CD14-positive monocyte (primary cell): ENCODE measurements around the gene DDHD1. TPM values are rescaled to one million over a fixed set of nuclear protein-coding genes. Genes with fewer than 3 reads are reported as not detected.

Experiments
- DNase-seq, 3 donors: peaks; one replicate each; pipeline ENCODE4 v3.0.0-alpha.2; 2011 to 2022
- H2AFZ ChIP-seq: 2 replicates; pipeline ENCODE4 v1.6.0; 2012; ENCODE audit warnings: mild to moderate bottlenecking, low read depth, low read length, inconsistent platforms; ENCODE audit not compliant: insufficient read depth, poor library complexity, severe bottlenecking
- H3K27ac ChIP-seq, 2 donors: 1 replicate in 1 of 2; 2 replicates in 1 of 2; pipeline ENCODE4 v1.5.1; 2012 to 2013; ENCODE audit warnings: low read length in 2 of 2, control low read depth in 1 of 2, inconsistent platforms in 1 of 2, low read depth in 1 of 2, mild to moderate bottlenecking in 1 of 2
- H3K27me3 ChIP-seq, 2 donors: one replicate each; pipeline versions ENCODE4 v1.6.0 to v1.6.1; 2011 to 2013; ENCODE audit warnings: low read length in 2 of 2; ENCODE audit not compliant: control insufficient read depth in 2 of 2, insufficient read depth in 2 of 2
- H3K36me3 ChIP-seq, 2 donors: replicated peaks in 1 of 2; 1 replicate in 1 of 2; 2 replicates in 1 of 2; pipeline versions ENCODE4 v1.5.1 to v1.6.1; 2012 to 2013; ENCODE audit warnings: low read length in 2 of 2, control low read depth in 1 of 2, inconsistent platforms in 1 of 2, mild to moderate bottlenecking in 1 of 2; ENCODE audit not compliant: insufficient read depth in 2 of 2, control insufficient read depth in 1 of 2
- H3K4me1 ChIP-seq, 2 donors: 1 replicate in 1 of 2; 2 replicates in 1 of 2; pipeline versions ENCODE4 v1.5.1 to v1.6.1; 2012 to 2013; ENCODE audit warnings: low read length in 2 of 2, control low read depth in 1 of 2, inconsistent platforms in 1 of 2, mild to moderate bottlenecking in 1 of 2, moderate library complexity in 1 of 2; ENCODE audit not compliant: insufficient read depth in 2 of 2, control insufficient read depth in 1 of 2
- H3K4me2 ChIP-seq: replicated peaks from 2 replicates; pipeline ENCODE3; 2012; ENCODE audit warnings: low read length, moderate library complexity, mild to moderate bottlenecking; ENCODE audit not compliant: poor library complexity, severe bottlenecking; ENCODE audit errors: extremely low read depth
- H3K4me3 ChIP-seq, 3 experiments: fragments of 200-600 bp in 1 of 3; sonication (generic) in 1 of 3; replicated peaks in 1 of 3; 1 replicate in 2 of 3; 2 replicates in 1 of 3; pipeline ENCODE4 v1.5.1; 2011 to 2013; ENCODE audit warnings: low read length in 3 of 3, mild to moderate bottlenecking in 3 of 3, control low read depth in 2 of 3, low read depth in 2 of 3, inconsistent platforms in 1 of 3, moderate library complexity in 1 of 3
- H3K79me2 ChIP-seq: 2 replicates; pipeline ENCODE4 v1.6.0; 2012; ENCODE audit warnings: mild to moderate bottlenecking, control low read depth, inconsistent platforms, low read length, moderate library complexity; ENCODE audit not compliant: insufficient read depth
- H3K9ac ChIP-seq: 2 replicates; pipeline ENCODE4 v1.6.0; 2017; ENCODE audit warnings: low read length, mild to moderate bottlenecking; ENCODE audit not compliant: insufficient read depth, poor library complexity, severe bottlenecking
- H3K9me3 ChIP-seq, 2 donors: replicated peaks in 1 of 2; 1 replicate in 1 of 2; 2 replicates in 1 of 2; pipeline versions ENCODE4 v1.5.1 to v1.6.1; 2012 to 2013; ENCODE audit warnings: low read length in 2 of 2, control low read depth in 1 of 2; ENCODE audit not compliant: control insufficient read depth in 1 of 2, insufficient read depth in 1 of 2
- H4K20me1 ChIP-seq: 2 replicates; pipeline ENCODE4 v1.6.0; 2012; ENCODE audit warnings: mild to moderate bottlenecking, low read length, control low read depth, moderate library complexity; ENCODE audit not compliant: insufficient read depth
- H3K27ac Mint-ChIP-seq, 7 donors: one replicate each; pipeline ENCODE4 v1.8.0; 2020; ENCODE audit warnings: mild to moderate bottlenecking in 7 of 7, mixed read lengths in 7 of 7, moderate library complexity in 6 of 7, inconsistent platforms in 2 of 7
- H3K27me3 Mint-ChIP-seq, 3 donors: one replicate each; pipeline ENCODE4 v1.8.0; 2021 to 2022; ENCODE audit warnings: low read depth in 3 of 3, mild to moderate bottlenecking in 3 of 3, mixed read lengths in 3 of 3, moderate library complexity in 3 of 3, inconsistent platforms in 1 of 3
- H3K36me3 Mint-ChIP-seq, 2 donors: one replicate each; pipeline ENCODE4 v1.8.0; 2020; ENCODE audit warnings: mixed read lengths in 2 of 2, inconsistent platforms in 1 of 2, mild to moderate bottlenecking in 1 of 2
- H3K4me1 Mint-ChIP-seq: one replicate; pipeline ENCODE4 v1.8.0; 2020; ENCODE audit warnings: mild to moderate bottlenecking, mixed read lengths
- H3K4me3 Mint-ChIP-seq, 2 donors: one replicate each; pipeline ENCODE4 v1.8.0; 2020; ENCODE audit warnings: mild to moderate bottlenecking in 2 of 2, mixed read lengths in 2 of 2, moderate library complexity in 1 of 2
- H3K9me3 Mint-ChIP-seq, 7 donors: one replicate each; pipeline ENCODE4 v1.8.0; 2020 to 2022; ENCODE audit warnings: mixed read lengths in 7 of 7, mild to moderate bottlenecking in 6 of 7, moderate library complexity in 6 of 7, inconsistent platforms in 2 of 7
- WGBS: methylation state at CpG from one replicate; pipeline ENCODE4 v1.1.5; 2013; ENCODE audit warnings: missing lambda C conversion rate; ENCODE audit not compliant: insufficient coverage; 5-methylcytosine and 5-hydroxymethylcytosine counted together
- intact Hi-C, 2 donors: fragments of 100-400 bp; cut with micrococcal nuclease; formaldehyde crosslinking; loops; one replicate each; pipeline versions ENCODE4 v1.15.0 to v1.15.1; 2023
- polyA plus RNA-seq, 3 donors: library from polyadenylated mRNA; depleted of rRNA in 1 of 3; unstranded in 2 of 3; stranded (reverse) in 1 of 3; fragments of 300-500 nt in 2 of 3; fragments of >200 nt in 1 of 3; fragmentation: Illumina TruSeq in 2 of 3; gene quantifications; 1 replicate in 2 of 3; 2 replicates in 1 of 3; pipeline ENCODE4 v1.2.3, GENCODE V29; 2012 to 2021
- TF ChIP-seq, protein P1 (sequence below): fragments of 200-600 bp; IDR thresholded peaks from one replicate; pipeline ENCODE4 v1.8.0; 2022; ENCODE audit warnings: antibody characterized with exemption, mild to moderate bottlenecking

The DDHD1 gene
- polyA plus RNA-seq, 3 donors, result 2.2 to 7.0 (median 3.1) TPM

DNA sequence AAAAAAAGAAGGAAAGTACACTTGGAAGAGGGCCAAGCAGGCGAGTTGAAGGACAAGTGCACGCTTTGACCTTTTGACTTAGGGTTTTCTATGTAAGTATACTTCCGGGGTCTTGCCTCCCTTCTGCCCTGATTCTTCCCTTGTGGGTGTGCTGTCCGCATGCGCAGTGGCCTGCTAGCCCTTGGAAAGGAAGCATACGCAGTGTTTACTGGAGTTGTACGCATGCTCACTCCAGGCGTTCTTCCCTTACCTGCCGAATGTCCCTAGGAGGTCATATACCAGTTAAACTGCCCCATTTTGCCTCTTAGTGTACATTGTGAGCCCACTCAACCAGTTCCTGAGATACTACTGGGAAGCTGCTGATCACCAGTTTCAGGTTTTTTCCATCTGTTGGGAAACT, 15.7 kb upstream of the DDHD1 start:
- H3K4me3 Mint-ChIP-seq, result no peak overlapping the region
- no peaks in the 10 kb centered on the region for H3K4me1 ChIP-seq

DNA sequence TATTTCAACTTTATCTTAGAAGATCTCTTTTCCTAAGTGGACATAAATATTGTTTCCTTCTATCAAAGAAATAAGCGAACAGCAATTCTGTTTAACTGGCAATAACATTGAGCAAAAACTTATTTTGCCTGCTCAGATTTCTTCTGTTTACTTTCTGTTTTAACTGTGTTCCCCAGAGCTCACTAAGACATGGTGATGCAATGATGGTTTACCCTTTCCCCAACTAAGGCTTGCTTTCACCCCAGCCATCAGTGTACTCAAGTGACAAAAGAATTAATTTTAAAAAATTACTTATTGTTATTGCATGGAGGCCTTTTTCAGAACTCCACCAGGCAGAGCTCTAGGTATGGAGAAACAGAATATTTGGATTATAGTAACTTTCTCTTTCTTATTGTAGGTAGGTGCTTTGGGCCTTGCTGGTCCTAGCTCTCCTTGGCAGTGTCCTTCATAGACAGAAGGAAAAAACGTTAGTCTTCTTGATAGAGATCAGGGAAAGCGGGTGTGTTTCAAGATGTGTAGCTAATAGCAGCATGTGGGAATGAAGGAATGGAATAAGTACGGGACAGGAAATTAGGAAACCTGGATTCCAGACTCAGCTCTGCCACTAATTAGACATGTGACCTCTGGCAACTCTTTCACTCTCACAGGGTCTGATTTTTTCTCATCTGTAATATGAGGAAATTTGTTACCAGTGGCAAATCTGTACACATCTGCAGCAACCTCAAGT, 14.6 kb upstream of the DDHD1 start:
- H3K79me2 ChIP-seq, result no peaks in the 10 kb centered on the region
- H3K9ac ChIP-seq, result no peak overlapping the region
- H3K4me2 ChIP-seq, result no peak overlapping the region
- H3K27ac ChIP-seq, result no peak overlapping the region
- peak overlapping the region in 2 of 7 donors; percentile 7 to 31 for H3K27ac Mint-ChIP-seq
- no peak overlapping the region for H2AFZ ChIP-seq
- intact Hi-C loops, result no loop called here
- peaks cover 0 to 5% (median 0%) of the 10 kb centered on the region in 7 donors for H3K9me3 Mint-ChIP-seq
- no peaks in the 10 kb centered on the region for H3K36me3 ChIP-seq
- 90% methylated on average over 2 of the region's 4 CpGs for WGBS
- H4K20me1 ChIP-seq, result no peaks in the 10 kb centered on the region
- H3K27me3 Mint-ChIP-seq, result peaks cover 0 to 3% (median 0%) of the 10 kb centered on the region in 3 donors
- H3K27me3 ChIP-seq, result no peaks in the 10 kb centered on the region
- DNase-seq, result no peak
- H3K4me3 Mint-ChIP-seq, result no peak overlapping the region
- H3K36me3 Mint-ChIP-seq, result no peaks in the 10 kb centered on the region
- peaks cover 0 to under 1% of the 10 kb centered on the region in 2 donors for H3K4me1 ChIP-seq
- H3K9me3 ChIP-seq, result no peaks in the 10 kb centered on the region
- TF ChIP-seq, protein P1, sequence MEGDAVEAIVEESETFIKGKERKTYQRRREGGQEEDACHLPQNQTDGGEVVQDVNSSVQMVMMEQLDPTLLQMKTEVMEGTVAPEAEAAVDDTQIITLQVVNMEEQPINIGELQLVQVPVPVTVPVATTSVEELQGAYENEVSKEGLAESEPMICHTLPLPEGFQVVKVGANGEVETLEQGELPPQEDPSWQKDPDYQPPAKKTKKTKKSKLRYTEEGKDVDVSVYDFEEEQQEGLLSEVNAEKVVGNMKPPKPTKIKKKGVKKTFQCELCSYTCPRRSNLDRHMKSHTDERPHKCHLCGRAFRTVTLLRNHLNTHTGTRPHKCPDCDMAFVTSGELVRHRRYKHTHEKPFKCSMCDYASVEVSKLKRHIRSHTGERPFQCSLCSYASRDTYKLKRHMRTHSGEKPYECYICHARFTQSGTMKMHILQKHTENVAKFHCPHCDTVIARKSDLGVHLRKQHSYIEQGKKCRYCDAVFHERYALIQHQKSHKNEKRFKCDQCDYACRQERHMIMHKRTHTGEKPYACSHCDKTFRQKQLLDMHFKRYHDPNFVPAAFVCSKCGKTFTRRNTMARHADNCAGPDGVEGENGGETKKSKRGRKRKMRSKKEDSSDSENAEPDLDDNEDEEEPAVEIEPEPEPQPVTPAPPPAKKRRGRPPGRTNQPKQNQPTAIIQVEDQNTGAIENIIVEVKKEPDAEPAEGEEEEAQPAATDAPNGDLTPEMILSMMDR, result no peak
- peaks cover 12% of the 10 kb centered on the region for H3K4me1 Mint-ChIP-seq
- H3K4me3 ChIP-seq, result no peak overlapping the region

More for the DNA sequence above, 15.7 kb upstream of the DDHD1 start:
- Histone ChIP-seq H3K9me3 (no peaks in the 10 kb centered on the region), H3K27me3 (no peaks in the 10 kb centered on the region), H3K36me3 (no peaks in the 10 kb centered on the region), H3K79me2 (no peaks in the 10 kb centered on the region), H3K9ac (no peak overlapping the region), H4K20me1 (no peaks in the 10 kb centered on the region), H3K4me3 (no peak overlapping the region), H3K27ac (no peak overlapping the region), H2AFZ (no peak overlapping the region), H3K4me2 (no peak overlapping the region)
- DNase-seq, result no peak
- Mint-ChIP-seq H3K27ac (peak overlapping the region in 1 of 7 donors; percentile 26), H3K4me1 (peaks cover 11% of the 10 kb centered on the region), H3K9me3 (peaks cover 0 to 4% (median 0%) of the 10 kb centered on the region in 7 donors), H3K27me3 (peaks cover 0 to 4% (median 0%) of the 10 kb centered on the region in 3 donors), H3K36me3 (no peaks in the 10 kb centered on the region)
- intact Hi-C loops, result no loop called here
- TF ChIP-seq, protein P1, result no peak
- 91% methylated on average over 8 of the region's 9 CpGs for WGBS
